OCI-LY3 (cell line): ENCODE measurements around the gene FURIN.
"Not testable (repeated sequence)": the region's sequence is repeated elsewhere in the genome, so short reads cannot be mapped to it uniquely, and the experiment has no call there.

ENCODE experiments used
- H2AFZ ChIP-seq: fragments of 200-600, 300-600 bp; shearing (Covaris generic); 2 replicates; pipeline ENCODE4 v1.6.0; 2014; ENCODE audit warnings: antibody characterized with exemption, low read depth, low read length
- H3K27ac ChIP-seq: fragments of 200-600, 300-600 bp; sonication (generic); 2 replicates; pipeline ENCODE4 v1.5.1; 2014; ENCODE audit warnings: mild to moderate bottlenecking, low read length, moderate library complexity, mixed read lengths
- H3K27me3 ChIP-seq: fragments of 200-600, 300-600 bp; sonication (generic); 2 replicates; pipeline ENCODE4 v1.6.1; 2014; ENCODE audit warnings: low read depth, low read length, mixed read lengths
- H3K36me3 ChIP-seq: fragments of 200-600, 300-600 bp; sonication (generic); replicated peaks from 2 replicates; pipeline ENCODE3; 2014; ENCODE audit warnings: low read depth, low read length, mixed read lengths
- H3K4me1 ChIP-seq: fragments of 300-600, 200-600 bp; sonication (generic); 2 replicates; pipeline ENCODE4 v1.6.1; 2014; ENCODE audit warnings: low read length, mixed read lengths
- H3K4me2 ChIP-seq: fragments of 200-600, 300-600 bp; sonication (generic); 2 replicates; pipeline ENCODE4 v1.6.1; 2014; ENCODE audit warnings: low read length, mixed read lengths
- H3K4me3 ChIP-seq: fragments of 300-600, 200-600 bp; sonication (generic); 2 replicates; pipeline ENCODE4 v1.5.1; 2014; ENCODE audit warnings: antibody characterized with exemption, mild to moderate bottlenecking, low read length, moderate library complexity
- H3K79me2 ChIP-seq: fragments of 300-600, 200-600 bp; shearing (Covaris generic); 2 replicates; pipeline ENCODE4 v1.6.1; 2014; ENCODE audit warnings: mild to moderate bottlenecking, low read length, mixed read lengths
- H3K9ac ChIP-seq: fragments of 300-600, 200-600 bp; shearing (Covaris generic); 2 replicates; pipeline ENCODE4 v1.6.0; 2014; ENCODE audit warnings: mild to moderate bottlenecking, low read length, moderate library complexity
- H3K9me3 ChIP-seq: fragments of 200-600, 300-600 bp; shearing (Covaris generic); 2 replicates; pipeline ENCODE4 v1.6.1; 2014; ENCODE audit warnings: low read length, mixed read lengths; ENCODE audit not compliant: insufficient read depth
- H4K20me1 ChIP-seq: fragments of 200-600, 300-600 bp; sonication (generic); 2 replicates; pipeline ENCODE4 v1.6.1; 2016; ENCODE audit warnings: low read length, mixed read lengths; ENCODE audit not compliant: insufficient read depth
- CTCF ChIP-seq: fragments of 200-600, 300-600 bp; sonication (generic); IDR thresholded peaks from 2 replicates; pipeline ENCODE4 v1.5.1; 2014; ENCODE audit warnings: antibody characterized with exemption, low read length, low read depth
- EZH2phosphoT487 ChIP-seq: fragments of 200-600 bp; shearing (Covaris generic); IDR thresholded peaks from 2 replicates; pipeline ENCODE4 v1.6.1; 2018; ENCODE audit warnings: antibody characterized with exemption, mixed run types, low read depth

FURIN gene

DNA sequence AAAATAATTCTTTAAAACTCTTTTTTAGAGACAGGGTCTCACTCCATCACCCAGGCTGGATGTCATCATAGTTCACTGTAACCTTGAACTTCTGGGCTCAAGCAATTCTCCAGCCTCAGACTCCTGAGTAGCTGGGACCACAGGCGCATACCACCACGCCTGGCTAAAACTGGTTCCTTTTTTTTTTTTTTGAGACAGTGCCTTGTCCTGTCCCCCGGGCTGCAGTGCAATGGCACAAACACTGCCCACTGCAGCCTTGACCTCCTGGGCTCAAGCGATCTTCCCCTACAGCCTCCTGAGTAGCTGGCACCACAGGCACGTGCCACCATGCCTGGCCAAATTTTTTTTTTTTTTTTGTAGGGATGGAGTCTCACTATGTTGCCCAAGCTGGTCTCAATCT lies 23.7 kb upstream of the FURIN start:
- peak overlapping the region; percentile 37 for H3K4me2 ChIP-seq
- H3K27me3 ChIP-seq: peaks cover 17% of the 10 kb centered on the region
- no peaks in the 10 kb centered on the region for H3K36me3 ChIP-seq
- H3K9ac ChIP-seq: no peak overlapping the region
- H3K4me3 ChIP-seq: no peak overlapping the region
- H3K79me2 ChIP-seq: no peaks in the 10 kb centered on the region
- TF ChIP-seq CTCF (no peak), EZH2phosphoT487 (no peak)
- H4K20me1 ChIP-seq: no peaks in the 10 kb centered on the region
- H2AFZ ChIP-seq: no peak overlapping the region
- H3K27ac ChIP-seq: no peak overlapping the region
- no peaks in the 10 kb centered on the region for H3K9me3 ChIP-seq
- H3K4me1 ChIP-seq: peaks cover 15% of the 10 kb centered on the region

DNA sequence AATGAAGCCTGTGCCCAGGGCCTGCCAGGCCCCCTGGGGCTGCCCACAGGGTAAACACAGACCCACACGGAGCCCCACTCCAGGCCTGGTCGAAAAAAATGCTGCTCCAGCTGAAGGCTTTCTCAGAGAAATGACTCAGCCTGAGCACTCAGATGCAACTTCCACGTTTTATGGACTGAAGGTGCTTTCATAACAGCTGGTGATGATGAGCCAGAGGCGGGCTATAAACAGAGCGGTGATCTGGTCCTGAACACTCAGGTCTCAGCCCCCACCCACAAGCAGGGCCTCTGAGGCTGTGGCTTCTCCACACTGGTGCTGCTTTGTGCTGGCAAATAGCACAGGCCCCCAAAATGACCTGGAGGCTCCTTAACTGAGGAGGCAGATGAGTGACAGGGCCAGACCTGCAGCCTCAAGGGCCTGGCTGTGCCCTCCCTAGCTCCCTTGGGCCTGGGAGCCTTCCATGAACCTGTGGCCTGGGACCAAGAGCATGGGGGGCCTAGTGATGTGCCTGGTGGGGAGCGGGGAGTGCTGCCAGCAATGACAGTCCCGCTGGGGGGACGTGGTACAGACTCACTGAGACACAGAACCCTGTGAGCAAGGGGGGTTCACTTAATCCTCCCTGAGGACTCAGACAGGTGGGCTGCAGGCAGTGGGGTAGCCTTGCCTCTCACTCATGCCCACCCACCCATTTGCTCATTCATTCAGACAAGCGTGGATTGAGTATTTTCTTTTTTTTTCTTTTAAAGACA lies 23.0 kb upstream of the FURIN start:
- Histone ChIP-seq H3K9me3 (no peaks in the 10 kb centered on the region), H3K27ac (no peak overlapping the region), H3K4me3 (no peak overlapping the region), H3K9ac (no peak overlapping the region), H3K4me2 (peak overlapping the region; percentile 37), H4K20me1 (no peaks in the 10 kb centered on the region), H3K36me3 (no peaks in the 10 kb centered on the region), H2AFZ (peak overlapping the region; percentile 49), H3K27me3 (peaks cover 17% of the 10 kb centered on the region), H3K79me2 (no peaks in the 10 kb centered on the region), H3K4me1 (peaks cover 12% of the 10 kb centered on the region)
- no peak for TF ChIP-seq CTCF
- no peak for TF ChIP-seq EZH2phosphoT487

- not testable (repeated sequence) for H3K4me3 ChIP-seq
Measured at GRCh38 chr15:90849424-90849823, 19.0 kb upstream of the FURIN start.

DNA sequence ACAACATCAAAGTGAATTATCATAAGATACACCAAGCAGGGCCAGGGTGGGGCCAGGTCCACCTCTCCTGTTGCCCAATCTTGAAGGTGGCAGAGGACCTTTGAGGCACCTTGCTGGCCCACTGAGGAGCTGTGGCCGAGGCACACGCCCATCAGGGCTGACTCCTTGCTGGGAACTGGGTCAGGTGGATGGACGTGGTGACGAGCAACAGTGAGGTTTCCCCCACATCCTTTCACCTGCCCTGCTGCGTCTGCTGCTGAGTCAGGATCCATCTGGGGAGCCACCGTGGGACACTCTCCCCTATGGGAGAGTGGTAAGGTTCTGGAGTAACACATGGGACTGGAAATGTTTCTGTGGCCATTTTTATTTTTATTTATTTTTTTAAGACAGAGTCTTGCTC lies 17.3 kb upstream of the FURIN start:
- no peak overlapping the region for H3K4me3 ChIP-seq
- H2AFZ ChIP-seq: no peak overlapping the region
- no peaks in the 10 kb centered on the region for H4K20me1 ChIP-seq
- H3K4me2 ChIP-seq: no peak overlapping the region
- H3K9me3 ChIP-seq: no peaks in the 10 kb centered on the region
- no peak for TF ChIP-seq CTCF
- TF ChIP-seq EZH2phosphoT487: no peak
- H3K9ac ChIP-seq: no peak overlapping the region
- peaks cover 18% of the 10 kb centered on the region for H3K4me1 ChIP-seq
- H3K36me3 ChIP-seq: no peaks in the 10 kb centered on the region
- no peaks in the 10 kb centered on the region for H3K79me2 ChIP-seq
- H3K27me3 ChIP-seq: peaks cover 27% of the 10 kb centered on the region
- no peak overlapping the region for H3K27ac ChIP-seq

More at GRCh38 chr15:90849424-90849823, 19.0 kb upstream of the FURIN start:
- Histone ChIP-seq H3K27me3 (peaks cover 27% of the 10 kb centered on the region), H3K4me1 (peaks cover 27% of the 10 kb centered on the region)
- H3K27ac ChIP-seq, H3K4me2 ChIP-seq, H3K9me3 ChIP-seq, H3K36me3 ChIP-seq, H3K9ac ChIP-seq, H2AFZ ChIP-seq, H4K20me1 ChIP-seq, H3K79me2 ChIP-seq: not testable (repeated sequence)
